HG02852 (cell line): ENCODE measurements around the gene BATF3.

Source experiments
- ATAC-seq: cut with Tn5 transposase; IDR thresholded peaks from one replicate; pipeline ENCODE4 v1.9.1; 2021; ENCODE audit warnings: mild to moderate bottlenecking, moderate library complexity; ENCODE audit not compliant: unreplicated experiment

BATF3 gene

DNA sequence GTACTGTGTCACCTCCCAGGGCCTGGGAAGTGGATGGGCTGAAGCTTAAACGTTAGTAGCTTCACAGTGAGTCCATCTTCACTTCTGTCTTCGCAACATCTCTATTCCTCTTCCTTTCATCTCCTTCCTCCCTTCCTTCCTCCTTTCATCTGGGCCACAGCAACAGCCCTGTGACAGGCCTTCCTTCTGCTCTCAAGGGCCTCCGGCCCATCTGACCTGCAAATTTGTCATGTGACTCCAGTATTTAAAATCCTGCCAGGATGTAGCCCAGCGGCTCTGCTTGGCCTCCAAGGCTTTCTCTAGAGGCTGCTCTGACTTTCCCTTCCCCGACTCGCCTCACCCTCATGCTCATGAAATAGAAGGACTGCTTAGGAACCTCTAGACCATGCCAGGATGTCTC lies 10.9 kb upstream of the BATF3 start:
- no peak for ATAC-seq

GRCh38 chr1:212703991-212704564 lies 4.4 kb upstream of the BATF3 start:
- ATAC-seq = no peak

DNA sequence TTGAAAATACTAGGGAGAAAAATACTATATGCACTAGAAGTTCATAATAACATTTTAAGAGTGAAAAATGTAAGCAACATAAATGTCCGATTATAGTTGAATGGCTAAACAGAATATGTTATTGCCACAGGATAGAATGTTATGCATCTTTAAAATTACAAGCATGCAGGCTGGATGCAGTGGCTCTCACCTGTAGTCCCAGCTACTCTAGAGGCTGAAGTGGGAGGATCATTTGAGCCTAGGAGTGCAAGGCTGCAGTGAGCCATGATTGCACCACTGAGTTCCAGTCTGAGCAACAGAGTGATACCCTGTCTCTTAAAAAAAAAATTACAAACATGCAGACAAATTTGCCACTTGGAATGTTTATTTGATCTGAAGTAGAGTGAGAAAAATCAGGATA lies 3.0 kb upstream of the BATF3 start:
- ATAC-seq = no peak

DNA sequence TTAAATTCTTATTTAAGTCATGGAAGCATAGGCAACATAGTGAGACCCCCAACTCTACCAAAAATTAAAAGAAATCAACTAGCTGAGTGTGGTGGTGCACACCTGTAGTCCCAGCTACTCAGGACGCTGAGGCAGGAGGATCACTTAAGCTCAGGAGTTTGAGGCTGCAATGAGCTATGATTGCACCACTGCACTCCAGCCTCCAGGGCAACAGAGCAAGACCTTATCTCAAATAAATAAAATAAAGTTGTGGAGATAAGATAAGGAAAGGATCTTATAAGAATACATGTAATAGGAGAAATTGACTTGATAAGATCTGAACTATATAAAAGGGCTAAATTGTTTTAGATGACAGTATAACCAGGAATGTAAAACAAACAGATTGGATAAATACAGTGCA lies 2.3 kb upstream of the BATF3 start:
- ATAC-seq = no peak

DNA sequence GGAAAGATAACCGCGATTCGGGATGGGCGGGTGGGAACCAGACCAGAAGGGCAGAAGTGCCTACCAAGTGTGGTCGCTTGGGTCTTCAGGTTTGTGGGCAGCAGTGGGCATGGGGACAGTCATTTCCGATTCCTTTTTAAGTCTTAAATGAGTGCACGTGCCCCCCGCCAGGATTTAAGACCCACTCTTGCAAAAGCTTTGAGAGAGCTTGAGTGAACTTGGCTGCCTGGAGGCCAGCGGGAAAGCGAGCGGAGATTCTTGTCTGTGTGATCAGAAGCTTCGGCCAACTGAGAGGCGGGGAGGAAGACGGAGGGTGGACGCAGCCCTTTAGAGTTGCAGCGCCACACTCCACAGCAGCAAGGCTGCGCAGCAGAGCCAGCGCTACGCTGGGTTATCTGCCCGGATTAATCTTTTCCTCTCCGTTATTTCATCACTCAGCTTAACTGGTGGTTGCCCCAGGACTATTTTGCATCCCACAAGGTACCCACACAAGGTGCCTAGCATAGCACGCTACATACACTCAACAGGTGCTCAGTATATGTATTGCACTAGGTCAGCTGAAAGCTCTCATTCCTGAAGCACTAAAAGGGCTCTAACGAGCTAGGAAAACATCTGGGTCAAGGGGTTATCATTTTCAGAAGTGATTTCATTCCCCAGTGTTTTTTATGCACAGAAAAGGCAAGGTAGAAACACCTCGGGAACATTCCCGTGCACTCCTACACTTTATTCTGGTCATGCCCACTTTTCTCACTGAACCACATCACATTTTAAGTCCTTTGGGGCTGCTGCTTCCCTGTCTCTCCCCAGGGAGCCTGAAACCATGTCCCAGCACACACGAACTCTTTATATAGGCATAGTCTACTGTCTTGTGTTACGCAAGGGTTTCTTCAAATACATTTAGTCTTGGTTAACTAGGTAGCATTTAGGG lies 1.5 kb upstream of the BATF3 start:
- ATAC-seq = peak; percentile 25

GRCh38 chr1:212700223-212700891 lies 717 bp upstream of the BATF3 start:
- ATAC-seq = peak; percentile 31

DNA sequence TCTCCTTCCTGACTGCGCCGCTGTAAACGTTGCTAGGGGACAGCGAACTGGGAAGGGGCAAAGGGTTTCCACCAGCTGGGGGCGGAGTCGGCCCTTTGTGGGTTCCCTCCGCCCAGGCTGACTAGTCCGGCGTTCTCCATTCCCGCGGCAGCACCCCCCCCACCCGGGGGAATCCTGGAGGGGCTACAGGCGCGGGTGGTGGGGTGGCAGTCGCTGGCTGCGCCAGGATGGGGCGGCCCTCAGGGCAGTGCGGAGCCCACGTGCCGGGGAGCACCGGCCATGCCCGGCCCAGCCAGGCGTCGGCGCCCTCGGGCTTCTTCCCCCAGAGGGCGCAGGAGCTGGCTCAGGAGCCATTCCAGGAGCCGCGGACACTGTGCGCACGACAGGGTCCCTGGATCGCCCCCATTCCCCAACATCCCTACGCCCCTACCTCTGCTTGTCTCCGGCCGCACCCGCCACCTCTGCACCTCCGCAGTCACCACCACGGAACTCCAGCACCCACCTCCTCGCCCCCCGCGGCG lies 476 bp downstream of the BATF3 start:
- ATAC-seq = peak; percentile 38

- peak; percentile 11 for ATAC-seq
Observed at GRCh38 chr1:212698467-212699103, 1.1 kb downstream of the BATF3 start.

DNA sequence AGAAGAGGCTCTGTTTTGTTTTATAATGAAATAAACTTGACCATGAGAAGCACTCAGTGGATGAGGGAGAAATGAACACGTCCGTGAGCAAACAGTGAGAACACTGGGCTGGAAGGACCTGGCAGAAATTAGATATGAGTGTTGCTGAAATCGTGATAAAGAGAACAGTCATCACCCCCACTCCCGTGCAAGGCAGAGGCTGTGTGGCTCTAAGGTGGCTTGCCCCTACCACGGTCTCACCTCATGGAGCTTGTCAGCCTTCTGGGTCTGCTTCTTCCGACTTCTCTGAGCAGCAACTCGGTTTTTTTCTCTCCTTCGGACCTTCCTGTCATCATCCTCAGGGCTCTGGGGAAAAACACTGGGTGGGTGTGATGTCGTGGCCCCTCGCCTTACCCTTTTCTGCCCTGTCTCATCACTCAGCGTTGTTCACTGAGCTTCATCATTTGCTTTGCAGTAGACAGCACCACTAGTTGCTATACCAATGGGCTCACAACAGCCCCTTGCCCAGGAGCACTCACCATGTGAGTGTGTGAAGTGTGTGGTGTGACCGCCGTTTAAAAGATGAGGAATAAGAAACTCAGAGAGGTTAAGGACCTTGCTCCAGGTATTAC lies 2.8 kb downstream of the BATF3 start:
- no peak for ATAC-seq

DNA sequence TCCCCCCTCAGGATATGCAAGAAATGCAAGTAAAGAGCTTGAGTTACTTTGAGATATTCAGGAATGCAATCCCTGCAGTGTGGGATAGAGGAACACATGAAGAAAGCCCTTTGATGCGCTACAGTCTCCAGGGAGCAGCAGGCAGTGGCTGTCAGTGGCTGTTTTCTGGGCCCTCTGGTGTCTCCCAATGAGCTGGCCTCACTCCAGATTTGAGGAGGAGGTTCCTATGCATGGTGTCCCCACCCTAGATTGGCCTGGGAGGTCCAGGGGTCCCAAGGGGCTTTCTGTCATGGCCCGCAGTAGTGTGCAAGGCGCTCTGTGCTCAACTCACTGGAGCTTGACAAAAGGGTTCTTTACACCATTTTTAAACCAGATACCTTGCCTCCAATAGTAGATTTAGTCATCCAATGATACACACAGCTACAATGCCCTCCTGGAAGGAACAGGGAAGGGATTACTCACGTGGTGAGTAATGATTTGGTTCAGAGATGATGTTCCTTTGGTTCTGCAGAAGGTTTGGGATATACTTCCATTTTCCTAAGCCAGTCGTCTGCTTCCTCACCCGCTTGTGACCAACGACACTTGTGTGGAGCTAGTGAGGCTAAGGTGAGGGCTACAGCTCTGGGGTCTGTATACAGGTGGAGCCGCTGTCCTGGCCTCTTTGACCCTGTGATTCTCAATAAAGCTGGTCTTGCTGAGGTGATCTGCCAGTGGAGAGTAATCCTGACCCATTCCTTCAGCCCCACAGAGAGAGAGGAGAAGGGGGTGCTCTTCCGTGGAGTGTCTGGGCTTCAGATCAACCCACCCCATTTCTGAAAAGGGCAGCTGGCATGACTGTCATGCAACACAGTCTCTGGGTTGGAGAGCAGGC lies 6.6 kb downstream of the BATF3 start:
- ATAC-seq = no peak

GRCh38 chr1:212691561-212692071 lies 8.0 kb downstream of the BATF3 start:
- peak; percentile 54 for ATAC-seq

DNA sequence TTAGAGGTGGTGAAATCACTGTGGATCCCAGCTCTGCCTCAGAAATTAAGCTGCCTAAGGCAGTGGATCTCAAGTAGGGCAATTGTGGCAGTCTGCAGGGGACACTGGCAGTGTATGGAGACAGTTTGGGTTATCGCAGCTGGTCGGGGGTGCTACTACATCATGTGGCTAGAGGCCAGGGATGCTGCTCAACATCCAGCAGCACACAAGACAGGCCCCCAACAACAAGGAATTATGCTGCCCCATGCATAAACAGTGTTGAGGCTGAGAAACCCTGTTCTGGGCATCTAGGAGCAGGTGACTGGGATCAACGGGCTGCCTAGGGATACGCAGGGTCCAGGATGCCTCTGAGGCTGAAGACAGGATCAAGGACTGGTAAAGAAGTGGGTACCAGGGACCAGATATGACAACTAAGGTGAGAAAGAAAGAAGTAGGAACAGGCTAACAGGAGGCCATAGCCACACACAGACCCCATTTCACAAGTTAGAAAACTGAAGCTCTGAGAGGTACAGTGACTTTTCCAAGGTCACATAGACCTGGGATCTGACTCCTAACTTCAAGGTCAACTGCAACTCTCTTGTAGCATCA lies 8.7 kb downstream of the BATF3 start:
- ATAC-seq = no peak

DNA sequence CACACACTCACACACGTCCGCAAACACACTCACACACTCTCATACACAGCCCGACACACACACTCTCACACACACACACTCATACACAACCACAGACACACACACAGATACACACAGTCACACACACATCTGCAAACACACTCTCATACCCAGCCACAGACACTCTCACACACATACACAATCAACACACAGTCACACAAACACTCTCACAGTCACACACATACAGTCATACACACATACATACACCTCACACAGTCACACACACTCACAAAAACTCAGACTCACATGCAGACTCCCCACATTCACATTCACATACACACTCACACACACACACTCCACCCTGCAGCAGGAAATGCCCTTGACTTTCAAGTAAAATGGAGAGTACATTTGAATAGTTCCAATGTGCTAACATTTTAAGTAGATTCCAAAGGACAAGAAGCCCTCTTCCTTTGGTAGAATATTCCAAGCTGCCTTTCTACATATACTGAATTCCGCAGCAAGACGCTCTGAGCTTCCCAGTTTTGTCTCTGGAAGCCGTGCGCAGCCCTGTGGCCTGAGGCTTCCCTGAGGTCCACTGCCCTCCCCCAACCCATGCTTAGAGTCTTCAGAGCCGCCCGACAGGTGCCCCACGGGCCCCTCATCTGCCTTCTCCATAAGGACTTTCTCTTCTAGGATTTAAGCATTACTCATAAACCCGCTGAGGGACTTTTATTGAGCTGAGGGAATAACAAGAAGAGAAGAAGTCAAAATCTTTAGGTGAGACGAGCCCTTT lies 9.7 kb downstream of the BATF3 start:
- ATAC-seq = no peak

GRCh38 chr1:212689196-212689725 lies 10.4 kb downstream of the BATF3 start:
- ATAC-seq = no peak

GRCh38 chr1:212688341-212689047 lies 11.1 kb downstream of the BATF3 start:
- no peak for ATAC-seq

DNA sequence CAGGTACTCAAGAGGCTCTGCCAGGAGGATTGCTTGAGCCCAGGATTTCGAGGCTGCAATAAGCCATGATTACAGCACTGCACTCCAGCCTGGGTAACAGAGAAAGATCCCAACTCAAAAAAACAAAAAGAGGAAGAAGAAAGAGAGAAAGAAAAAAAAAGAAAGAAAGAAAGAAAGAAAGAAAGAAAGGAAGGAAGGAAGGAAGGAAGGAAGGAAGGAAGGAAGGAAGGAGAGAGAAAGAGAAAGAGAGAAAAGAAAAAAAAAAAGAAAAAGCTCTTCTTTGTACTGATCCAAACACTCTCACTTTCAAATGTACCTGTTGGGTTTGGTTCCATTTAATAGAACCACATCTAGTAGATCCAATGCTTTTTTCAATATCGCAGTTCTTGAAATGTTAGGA lies 11.8 kb downstream of the BATF3 start:
- ATAC-seq = no peak

GRCh38 chr1:212686591-212686990 lies 13.0 kb downstream of the BATF3 start:
- ATAC-seq = no peak

DNA sequence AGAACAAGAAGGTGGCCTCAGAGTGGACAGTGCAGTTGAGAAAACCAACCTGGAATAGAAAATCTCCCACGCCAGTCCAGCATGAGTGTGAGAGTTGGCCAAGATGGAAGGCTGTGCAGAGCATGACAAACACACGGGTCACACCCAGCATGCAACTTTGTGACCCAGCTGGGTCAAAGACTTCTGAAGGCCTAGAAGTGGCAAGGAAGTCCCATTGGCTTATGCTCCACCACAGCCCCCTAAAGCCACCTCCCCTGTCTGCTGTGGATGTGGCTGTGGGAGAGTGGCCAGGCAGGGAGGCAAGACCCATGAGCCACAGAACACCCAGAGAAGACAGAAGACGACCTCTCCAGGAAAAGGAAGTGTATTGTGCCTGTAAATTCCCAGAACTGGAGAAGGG lies 13.6 kb downstream of the BATF3 start:
- no peak for ATAC-seq
